A673 (cell line): ENCODE data around the gene RRP8. TPM values are rescaled to one million over a fixed set of nuclear protein-coding genes. Genes with fewer than 3 reads are reported as not detected.

Experiments used
- Bru-seq: library from RNA; stranded (reverse); fragments of 400-500 nt; gene quantifications from one replicate; lab custom pipeline; 2021; lab: Mats Ljungman, UMichigan
- BruChase-seq, 2 experiments: library from RNA; stranded (reverse); fragments of 400-500 nt; gene quantifications; one replicate each; lab custom pipeline; 2021; lab: Mats Ljungman, UMichigan
- BruUV-seq: library from RNA; stranded (reverse); fragments of 400-500 nt; replicated peaks from 2 replicates; lab custom pipeline; 2021; lab: Mats Ljungman, UMichigan
- CTCF ChIA-PET: fragments of 300-600 bp; sonication (Branson Sonifier 250); formaldehyde crosslinking; loops from one replicate; lab custom pipeline; 2022; ENCODE audit warnings: antibody characterized with exemption; lab: Charles Lee
- POLR2A ChIA-PET: fragments of 300-600 bp; sonication (Branson Sonifier 250); formaldehyde crosslinking; loops from one replicate; lab custom pipeline; 2022; ENCODE audit warnings: antibody characterized with exemption; ENCODE audit not compliant: low non-redundant PET; lab: Charles Lee
- DNase-seq: peaks from one replicate; pipeline ENCODE4 v3.0.0-alpha.2; 2015; ENCODE audit warnings: low spot score
- H3K27ac ChIP-seq: fragments of 200-600 bp; sonication (generic); 2 replicates; pipeline ENCODE4 v1.5.1; 2016; ENCODE audit warnings: mixed run types, low read depth, mild to moderate bottlenecking, mixed read lengths, antibody characterized with exemption, low read length; ENCODE audit not compliant: poor library complexity, severe bottlenecking
- H3K27me3 ChIP-seq: fragments of 200-600 bp; sonication (generic); replicated peaks from 2 replicates; pipeline ENCODE4 v1.6.1; 2017; ENCODE audit warnings: mixed run types, low read depth, mild to moderate bottlenecking, mixed read lengths, antibody characterized with exemption, low read length; ENCODE audit not compliant: insufficient read depth, poor library complexity
- H3K36me3 ChIP-seq: fragments of 200-600 bp; sonication (generic); 2 replicates; pipeline ENCODE4 v1.6.1; 2016; ENCODE audit warnings: mixed run types, mild to moderate bottlenecking, mixed read lengths, antibody characterized with exemption, low read length; ENCODE audit not compliant: insufficient read depth, poor library complexity, severe bottlenecking
- H3K4me1 ChIP-seq: fragments of 200-600 bp; sonication (generic); 2 replicates; pipeline ENCODE4 v1.6.1; 2017; ENCODE audit warnings: mixed run types, mild to moderate bottlenecking, mixed read lengths, antibody characterized with exemption, low read length; ENCODE audit not compliant: insufficient read depth, poor library complexity, severe bottlenecking
- H3K4me3 ChIP-seq: fragments of 200-600 bp; sonication (generic); 2 replicates; pipeline ENCODE4 v1.5.1; 2016; ENCODE audit warnings: low read depth, mixed run types, mild to moderate bottlenecking, mixed read lengths, low read length; ENCODE audit not compliant: poor library complexity, severe bottlenecking
- H3K9me3 ChIP-seq: fragments of 200-600 bp; sonication (generic); 2 replicates; pipeline ENCODE4 v1.6.1; 2016; ENCODE audit warnings: mixed run types, low read depth, mild to moderate bottlenecking, mixed read lengths, antibody characterized with exemption, low read length; ENCODE audit not compliant: poor library complexity, severe bottlenecking
- EZH2 ChIP-seq: fragments of 200-600 bp; sonication (generic); IDR thresholded peaks from 2 replicates; pipeline ENCODE4 v1.6.1; 2017; ENCODE audit warnings: borderline replicate concordance, low read depth, mild to moderate bottlenecking, mixed read lengths, antibody characterized with exemption, low read length; ENCODE audit not compliant: poor library complexity, severe bottlenecking
- intact Hi-C: fragments of 100-400 bp; cut with micrococcal nuclease; formaldehyde crosslinking; loops from one replicate; pipeline ENCODE4 v1.10.0; 2022; ENCODE audit not compliant: unreplicated experiment
- long read RNA-seq: library from polyadenylated mRNA; stranded (forward); transcript quantifications from one replicate; pipeline ENCODE4 v2.0.0, GENCODE V29; 2022
- total RNA-seq: library from RNA; stranded (reverse); gene quantifications from 2 replicates; pipeline ENCODE4 v1.2.3, GENCODE V29; 2021
- TF ChIP-seq, protein P1 (sequence below): fragments of 300-800, 200-600 bp; sonication (generic); conservative IDR thresholded peaks from 2 replicates; pipeline ENCODE4 v1.5.1; 2017; ENCODE audit warnings: low read depth, mild to moderate bottlenecking, antibody characterized with exemption, low read length, moderate library complexity, mixed read lengths

Gene RRP8
- total RNA-seq, result 19.1 and 21.6 TPM in 2 replicates
- percentile 82 among the genes with signal in this experiment for Bru-seq, nascent RNA
- percentile 91 among the genes with signal in this experiment for BruChase-seq, experiment 1, labeled RNA remaining after a 2-hour chase
- percentile 89 among the genes with signal in this experiment for BruChase-seq, experiment 2, labeled RNA remaining after a 6-hour chase
- long read RNA-seq, full-length matches to known transcripts, result 35 of 50 reads
- long read RNA-seq, partial matches to known transcripts, result 5 of 50 reads
- long read RNA-seq, other reads (novel, unspliced or antisense), result 10 of 50 reads

- DNase-seq, result peak; percentile 91
- no peaks in the 10 kb centered on the region for H3K9me3 ChIP-seq
- no peaks in the 10 kb centered on the region for H3K27me3 ChIP-seq
- H3K27ac ChIP-seq, result peak within 1 kb of the TSS; percentile 78
- ChIA-PET POLR2A (no interaction called here), CTCF (interaction anchor here (0.7 kb wide), 1 partner anchor 72 kb away, joined by 3 read pairs; no protein-coding TSS in a partner anchor)
- H3K4me1 ChIP-seq, result peaks cover 10% of the 10 kb centered on the region
- H3K4me3 ChIP-seq, result peak within 1 kb of the TSS; percentile 74
- intact Hi-C loops, result loop anchor here (5.0 kb wide), 1 partner anchor 71 kb away; no protein-coding TSS in a partner anchor
- H3K36me3 ChIP-seq, result peaks cover 38% of the 10 kb centered on the region
- no TSS peak for BruUV-seq
- TF ChIP-seq EZH2, result no peak
- TF ChIP-seq, protein P1, sequence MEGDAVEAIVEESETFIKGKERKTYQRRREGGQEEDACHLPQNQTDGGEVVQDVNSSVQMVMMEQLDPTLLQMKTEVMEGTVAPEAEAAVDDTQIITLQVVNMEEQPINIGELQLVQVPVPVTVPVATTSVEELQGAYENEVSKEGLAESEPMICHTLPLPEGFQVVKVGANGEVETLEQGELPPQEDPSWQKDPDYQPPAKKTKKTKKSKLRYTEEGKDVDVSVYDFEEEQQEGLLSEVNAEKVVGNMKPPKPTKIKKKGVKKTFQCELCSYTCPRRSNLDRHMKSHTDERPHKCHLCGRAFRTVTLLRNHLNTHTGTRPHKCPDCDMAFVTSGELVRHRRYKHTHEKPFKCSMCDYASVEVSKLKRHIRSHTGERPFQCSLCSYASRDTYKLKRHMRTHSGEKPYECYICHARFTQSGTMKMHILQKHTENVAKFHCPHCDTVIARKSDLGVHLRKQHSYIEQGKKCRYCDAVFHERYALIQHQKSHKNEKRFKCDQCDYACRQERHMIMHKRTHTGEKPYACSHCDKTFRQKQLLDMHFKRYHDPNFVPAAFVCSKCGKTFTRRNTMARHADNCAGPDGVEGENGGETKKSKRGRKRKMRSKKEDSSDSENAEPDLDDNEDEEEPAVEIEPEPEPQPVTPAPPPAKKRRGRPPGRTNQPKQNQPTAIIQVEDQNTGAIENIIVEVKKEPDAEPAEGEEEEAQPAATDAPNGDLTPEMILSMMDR, result no peak
These were observed at the start of gene RRP8, which contains the start of gene ILK for GRCh38 chr11:6603287-6604080. Gene RRP8, minus strand, starts transcription at chr11:6603616. Its CDS starts 114 bp downstream, at chr11:6603502. Gene ILK, plus strand, starts transcription at chr11:6603774. Its CDS starts 498 bp downstream, at chr11:6604272.

GRCh38 chr11:6653097-6653496 lies 49.7 kb upstream of the RRP8 start:
- Histone ChIP-seq H3K27me3 (no peaks in the 10 kb centered on the region), H3K9me3 (no peaks in the 10 kb centered on the region), H3K4me3 (no peak overlapping the region), H3K4me1 (no peaks in the 10 kb centered on the region), H3K27ac (no peak overlapping the region), H3K36me3 (no peaks in the 10 kb centered on the region)
- TSS peak; percentile 36 for BruUV-seq
- intact Hi-C loops, result no loop called here
- TF ChIP-seq, protein P1, result no peak
- no peak for TF ChIP-seq EZH2
- no peak for DNase-seq
- ChIA-PET POLR2A (no interaction called here), CTCF (no interaction called here)

- POLR2A ChIA-PET, result no interaction called here
- no peak overlapping the region for H3K27ac ChIP-seq
- TF ChIP-seq, protein P1, result no peak
- TF ChIP-seq EZH2, result no peak
- CTCF ChIA-PET, result no interaction called here
- DNase-seq, result no peak
- no peak overlapping the region for H3K4me3 ChIP-seq
- peaks cover 6% of the 10 kb centered on the region for H3K4me1 ChIP-seq
- intact Hi-C loops, result no loop called here
- no peaks in the 10 kb centered on the region for H3K36me3 ChIP-seq
- no TSS peak for BruUV-seq
- H3K9me3 ChIP-seq, result no peaks in the 10 kb centered on the region
- H3K27me3 ChIP-seq, result no peaks in the 10 kb centered on the region
These were observed 48.8 kb upstream of the RRP8 start for GRCh38 chr11:6652182-6652581.
